ENCODE data around the gene CRACR2B.
A peak's percentile ranks its signal among the peaks of the same experiment; 100 is the strongest.

Gene CRACR2B

DNA sequence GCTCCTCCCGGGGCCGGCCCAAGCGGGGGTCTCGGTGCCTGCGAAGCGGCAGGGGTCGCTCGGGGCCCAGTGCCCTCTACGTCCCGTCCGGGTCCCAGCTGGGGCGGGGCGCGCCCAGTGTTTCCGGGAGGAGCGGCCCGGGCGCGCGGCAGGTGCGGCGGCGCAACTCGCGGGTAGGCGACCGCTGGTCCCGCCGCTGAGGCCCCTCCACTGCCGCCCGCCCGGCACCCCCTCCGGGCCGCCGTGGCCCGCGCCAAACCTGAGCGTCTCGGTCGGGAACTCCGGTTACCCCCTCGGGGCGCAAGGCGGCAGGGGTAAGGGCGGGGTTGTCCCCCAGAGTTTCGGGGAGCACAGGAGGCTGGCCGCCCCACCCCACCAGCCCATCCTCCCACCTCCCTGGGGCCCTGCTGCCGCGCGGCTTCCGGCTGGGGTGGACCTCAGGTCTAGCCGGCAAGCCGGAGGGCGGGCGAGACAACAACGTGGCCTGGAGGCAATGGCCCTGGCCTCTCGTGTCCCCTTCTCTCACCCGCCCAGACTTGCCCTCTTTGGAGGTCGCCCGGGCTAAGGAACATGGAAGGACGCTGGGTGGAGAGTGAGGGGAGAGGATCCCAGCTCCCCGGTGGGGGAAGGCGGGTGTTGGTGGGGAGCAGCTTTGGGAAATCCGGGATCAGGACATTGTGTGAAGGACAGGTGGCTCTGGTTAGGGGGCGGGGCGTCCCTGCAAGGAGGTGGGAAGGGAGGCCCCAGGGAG is 398 bp upstream of the CRACR2B start:
- DNase-seq (ENCODE audit: low spot score): peak; percentile 63

DNA sequence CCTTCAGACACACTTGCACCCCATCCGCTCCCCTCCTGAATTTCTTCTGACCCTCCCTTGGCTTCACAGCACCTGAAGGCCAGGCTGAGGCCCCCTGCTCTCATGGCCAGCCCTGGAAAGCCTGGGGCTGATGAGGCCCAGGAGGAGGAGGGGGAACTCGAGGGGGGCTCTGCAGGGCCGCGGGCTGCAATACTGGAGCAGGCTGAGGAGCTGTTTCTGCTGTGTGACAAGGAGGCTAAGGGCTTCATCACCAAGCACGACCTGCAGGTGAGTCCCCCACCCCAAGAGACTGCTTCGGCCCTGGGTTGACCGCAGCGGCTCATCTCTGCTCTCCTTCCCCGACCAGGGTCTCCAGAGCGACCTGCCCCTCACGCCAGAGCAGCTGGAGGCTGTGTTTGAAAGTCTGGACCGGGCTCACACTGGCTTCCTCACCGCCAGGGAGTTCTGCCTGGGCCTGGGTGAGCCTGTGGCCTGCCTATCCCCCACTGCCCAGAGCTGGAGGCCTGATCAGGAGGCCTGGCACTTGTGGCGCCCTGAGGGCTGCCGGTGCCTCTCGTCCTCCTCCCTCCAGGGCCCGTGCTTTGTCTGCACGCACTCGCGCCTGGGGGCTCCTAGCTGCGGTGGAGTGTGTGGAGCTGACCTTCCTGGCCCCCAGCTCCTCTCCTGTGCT is 922 bp downstream of the CRACR2B start:
- DNase-seq (ENCODE audit: low spot score): no peak

DNA sequence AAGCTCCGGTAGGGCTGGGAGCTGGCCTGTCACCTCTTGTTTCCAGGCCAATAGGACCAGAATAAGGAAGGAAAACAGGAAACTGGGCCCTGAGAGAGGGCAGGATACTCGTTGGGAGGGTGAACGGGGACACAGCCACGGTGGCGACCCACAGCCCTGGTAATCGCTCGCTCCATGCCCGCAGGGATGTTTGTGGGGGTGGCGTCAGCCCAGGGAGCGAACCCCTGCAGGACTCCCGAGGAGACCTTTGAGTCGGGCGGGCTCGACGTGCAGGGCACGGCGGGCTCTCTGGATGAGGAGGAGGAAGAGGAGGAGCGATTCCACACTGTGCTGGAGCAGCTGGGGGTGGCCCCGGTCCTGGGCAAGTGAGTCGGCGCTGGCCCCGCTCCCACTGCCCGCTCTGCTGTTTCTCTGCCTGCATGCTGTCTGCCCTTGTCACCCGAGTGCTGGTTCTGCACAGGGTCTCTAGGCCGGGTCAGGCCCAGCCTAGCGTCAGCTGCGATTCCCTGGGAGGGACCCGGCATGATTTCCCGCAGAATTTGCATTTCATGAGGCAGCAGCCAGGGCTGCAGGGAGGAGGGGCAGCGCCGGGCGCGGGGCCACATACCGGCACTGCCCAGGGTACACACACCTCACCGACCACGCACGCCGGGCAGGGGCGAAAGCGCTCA is 1.6 kb downstream of the CRACR2B start:
- no peak for DNase-seq (ENCODE audit: low spot score)

DNA sequence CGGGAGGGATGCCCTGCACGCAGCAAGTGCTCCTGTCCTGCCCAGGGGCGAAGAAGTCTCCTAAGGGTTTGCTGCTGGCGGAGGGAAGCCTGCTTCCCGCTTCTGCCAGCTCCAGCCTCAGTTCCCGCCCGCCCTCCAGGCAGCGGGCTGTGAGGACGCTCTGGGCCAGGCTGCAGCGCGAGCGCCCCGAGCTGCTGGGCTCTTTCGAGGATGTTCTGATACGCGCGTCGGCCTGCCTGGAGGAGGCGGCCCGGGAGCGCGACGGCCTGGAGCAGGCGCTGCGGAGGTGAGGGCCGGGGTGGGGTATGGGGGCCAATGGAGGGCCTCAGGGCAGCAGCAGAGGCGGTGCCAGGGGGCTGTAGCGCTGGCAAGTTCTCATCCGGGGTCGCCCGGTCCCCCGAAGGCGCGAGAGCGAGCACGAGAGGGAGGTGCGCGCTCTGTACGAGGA is 2.2 kb downstream of the CRACR2B start:
- DNase-seq (ENCODE audit: low spot score): no peak

DNA sequence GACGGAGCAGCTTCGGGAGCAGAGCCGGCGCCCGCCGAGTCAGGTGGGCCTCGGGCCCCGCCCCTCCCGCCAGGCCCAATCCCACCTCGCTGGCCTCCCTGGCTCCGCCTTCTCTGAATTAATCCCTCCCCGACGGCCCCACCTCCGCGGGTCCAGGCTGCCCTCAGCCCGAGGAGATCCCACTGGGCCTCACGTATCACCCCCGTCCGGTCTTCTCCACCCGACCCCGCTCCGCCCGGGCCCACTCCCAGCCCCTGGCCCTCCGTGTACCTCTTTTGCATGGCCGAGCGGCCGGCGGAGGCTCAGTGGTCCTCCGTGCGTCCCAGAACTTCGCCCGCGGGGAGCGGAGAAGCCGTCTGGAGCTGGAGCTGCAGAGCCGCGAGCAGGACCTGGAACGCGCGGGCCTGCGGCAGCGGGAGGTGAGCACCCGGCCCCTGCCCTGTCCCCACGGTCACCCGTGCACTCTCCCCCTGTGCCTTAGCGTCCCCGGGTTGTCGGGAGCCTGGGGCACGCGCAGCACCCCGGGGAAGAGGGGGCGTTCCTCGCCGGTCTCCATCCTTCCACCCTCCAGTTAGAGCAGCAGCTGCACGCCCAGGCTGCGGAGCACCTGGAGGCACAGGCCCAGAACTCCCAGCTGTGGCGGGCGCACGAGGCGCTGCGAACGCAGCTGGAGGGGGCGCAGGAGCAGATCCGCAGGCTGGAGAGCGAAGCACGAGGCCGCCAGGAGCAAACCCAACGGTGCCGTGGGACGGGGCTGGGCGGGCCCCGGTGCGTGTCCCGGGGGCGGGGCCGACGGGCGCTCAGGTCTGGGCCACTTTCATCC is 2.8 kb downstream of the CRACR2B start:
- no peak for DNase-seq (ENCODE audit: low spot score)

DNA sequence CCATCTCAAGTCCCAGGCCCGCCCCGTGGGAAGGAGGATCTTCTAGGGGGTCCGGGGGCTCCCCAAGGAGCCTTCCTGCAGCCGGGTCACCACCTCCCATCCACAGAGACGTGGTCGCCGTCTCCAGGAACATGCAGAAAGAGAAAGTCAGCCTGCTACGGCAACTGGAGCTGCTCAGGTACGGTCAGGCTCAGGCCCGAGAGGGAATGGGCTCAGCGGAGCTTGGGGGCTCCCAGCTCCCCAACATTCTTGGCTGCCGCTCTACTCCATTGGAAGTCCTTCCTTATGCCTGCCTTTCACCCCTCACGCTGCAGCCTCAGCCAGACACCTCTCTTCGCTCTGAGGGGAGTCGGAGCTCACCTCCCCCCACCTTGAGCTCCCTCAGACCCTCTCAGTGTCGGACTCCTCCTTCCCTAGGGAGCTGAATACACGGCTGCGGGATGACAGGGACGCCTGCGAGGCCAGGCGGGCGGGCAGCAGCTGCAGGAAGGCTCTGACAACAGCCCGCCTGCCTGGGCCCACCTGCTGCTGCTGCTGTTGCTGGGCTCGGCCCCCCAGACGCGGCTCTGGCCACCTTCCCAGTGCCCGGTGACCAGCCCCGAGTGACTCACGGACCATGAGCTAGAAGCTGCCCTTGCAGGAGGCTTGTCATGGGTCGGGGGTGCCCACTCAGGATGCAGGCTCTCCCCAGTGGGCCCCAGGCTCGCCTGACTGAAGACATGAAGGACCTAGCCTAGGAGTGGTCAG is 3.6 kb downstream of the CRACR2B start:
- DNase-seq (ENCODE audit: low spot score): no peak

DNA sequence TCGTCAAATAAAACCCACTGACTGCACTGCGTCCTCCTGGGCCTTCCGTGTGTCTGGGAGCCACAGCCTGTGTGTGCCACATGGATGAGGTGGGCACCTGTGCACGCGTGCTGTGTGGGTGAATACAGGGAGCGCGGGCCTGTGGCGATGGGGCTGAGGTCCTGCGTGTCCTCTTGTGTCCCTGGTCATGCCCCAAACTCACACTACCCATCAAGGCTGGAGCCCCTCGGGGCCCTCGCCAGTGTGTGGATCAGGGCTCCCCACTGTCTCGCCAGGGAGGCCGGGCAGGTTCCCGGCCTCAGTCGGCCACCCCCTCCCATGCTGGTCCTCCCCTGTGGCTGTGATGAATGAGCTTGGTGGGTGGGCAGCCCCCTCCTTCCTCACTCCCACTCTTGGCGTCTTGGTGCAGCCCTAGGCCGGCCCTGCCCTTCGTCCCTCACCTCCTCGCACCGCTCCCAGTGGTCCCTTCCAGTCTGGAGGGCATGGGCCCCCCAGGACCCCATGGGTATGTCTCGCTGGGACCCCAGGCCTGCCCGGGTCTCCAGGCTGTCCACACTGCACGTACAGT is 4.3 kb downstream of the CRACR2B start:
- DNase-seq (ENCODE audit: low spot score): no peak

DNA sequence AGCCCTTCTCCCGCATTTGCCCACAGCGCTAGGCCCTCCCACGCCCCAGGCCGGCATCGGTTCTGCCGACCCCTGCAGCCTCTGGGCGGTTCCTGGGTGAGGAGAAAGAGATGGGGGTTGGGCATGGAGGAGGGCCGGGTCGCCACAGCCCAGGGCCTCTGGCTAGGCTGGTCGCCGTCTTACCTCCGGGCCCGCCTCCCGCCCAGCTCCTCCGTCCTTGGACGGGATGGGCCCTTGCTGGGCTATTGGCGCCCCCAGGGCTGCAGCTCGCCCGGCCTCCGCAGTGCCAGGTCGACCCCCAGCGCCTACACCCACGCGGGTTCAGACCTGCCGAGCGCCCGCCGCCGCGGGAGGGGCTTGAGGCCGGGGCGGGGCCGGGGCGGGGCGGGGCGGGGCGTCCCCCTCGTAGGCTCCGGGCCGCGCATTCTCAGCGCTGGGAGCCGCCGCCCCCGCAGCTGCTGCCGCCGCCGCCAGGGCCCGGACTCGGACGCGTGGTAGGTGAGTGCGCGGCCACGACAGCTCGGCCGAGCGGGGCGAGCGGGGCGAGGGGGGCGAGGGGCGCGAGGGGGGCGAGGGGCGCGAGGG is 4.9 kb downstream of the CRACR2B start, which contains the start of gene CD151:
Gene CD151, plus strand, starts transcription at position 424 of the 585 bp plus-strand sequence. CDS start 3,118 bp downstream, outside the sequence.
- DNase-seq (ENCODE audit: low spot score): peak; percentile 66

DNA sequence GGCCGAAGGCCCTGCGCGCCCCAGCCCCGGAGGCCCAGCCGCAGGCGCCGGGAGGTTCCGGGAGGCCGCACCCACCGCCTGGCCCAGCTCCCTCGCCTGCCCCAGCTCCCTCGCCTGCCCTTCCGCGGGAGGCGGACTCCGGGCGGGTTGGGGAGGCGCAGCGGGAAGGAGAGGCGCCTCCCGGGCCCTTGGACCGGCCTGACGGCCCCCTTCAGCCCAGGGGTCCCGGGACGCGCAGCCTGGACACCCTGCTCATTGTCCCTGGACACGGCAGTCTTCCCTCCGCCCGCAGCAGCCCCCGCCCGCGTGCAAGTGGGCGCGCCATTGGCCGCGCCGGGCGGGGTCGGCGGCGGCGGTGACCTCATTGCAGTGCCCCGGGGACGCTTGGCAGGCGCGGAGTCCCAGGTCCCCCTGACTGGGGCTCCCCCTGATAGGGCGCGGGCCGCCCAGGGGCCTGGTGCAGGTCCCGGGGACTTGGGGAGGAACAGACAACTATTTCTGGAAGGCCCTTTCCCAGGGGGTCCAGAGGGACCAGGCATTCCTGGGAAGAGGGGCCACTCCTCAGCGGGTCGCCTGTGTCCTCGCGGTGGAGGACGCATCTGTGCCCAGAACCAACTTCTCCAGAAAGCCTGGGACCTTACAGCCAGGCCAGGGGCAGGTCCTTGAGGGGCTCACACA is 5.5 kb downstream of the CRACR2B start:
- DNase-seq (ENCODE audit: low spot score): peak; percentile 51

DNA sequence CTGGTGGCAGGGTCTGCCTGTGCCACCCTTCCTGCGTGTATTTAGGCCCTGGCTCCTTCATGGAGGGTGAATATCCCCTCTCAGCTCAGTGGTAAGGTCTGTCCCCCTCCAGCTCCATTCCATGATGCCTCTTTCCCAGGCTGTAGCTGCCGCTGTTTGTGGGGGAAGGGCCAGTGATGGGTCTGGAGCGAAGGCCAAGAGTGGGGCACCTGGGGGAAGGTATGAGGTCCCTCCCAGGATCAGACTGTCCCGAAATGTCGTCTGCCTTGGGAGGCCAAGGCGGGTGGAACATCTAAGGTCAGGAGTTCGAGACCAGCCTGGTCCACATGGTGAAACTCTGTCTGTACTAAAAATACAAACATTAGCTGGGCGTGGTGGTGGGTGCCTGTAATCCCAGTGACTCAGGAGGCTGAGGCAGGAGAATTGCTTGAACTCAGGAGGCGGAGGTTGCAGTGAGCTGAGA is 6.2 kb downstream of the CRACR2B start:
- DNase-seq (ENCODE audit: low spot score): no peak

DNA sequence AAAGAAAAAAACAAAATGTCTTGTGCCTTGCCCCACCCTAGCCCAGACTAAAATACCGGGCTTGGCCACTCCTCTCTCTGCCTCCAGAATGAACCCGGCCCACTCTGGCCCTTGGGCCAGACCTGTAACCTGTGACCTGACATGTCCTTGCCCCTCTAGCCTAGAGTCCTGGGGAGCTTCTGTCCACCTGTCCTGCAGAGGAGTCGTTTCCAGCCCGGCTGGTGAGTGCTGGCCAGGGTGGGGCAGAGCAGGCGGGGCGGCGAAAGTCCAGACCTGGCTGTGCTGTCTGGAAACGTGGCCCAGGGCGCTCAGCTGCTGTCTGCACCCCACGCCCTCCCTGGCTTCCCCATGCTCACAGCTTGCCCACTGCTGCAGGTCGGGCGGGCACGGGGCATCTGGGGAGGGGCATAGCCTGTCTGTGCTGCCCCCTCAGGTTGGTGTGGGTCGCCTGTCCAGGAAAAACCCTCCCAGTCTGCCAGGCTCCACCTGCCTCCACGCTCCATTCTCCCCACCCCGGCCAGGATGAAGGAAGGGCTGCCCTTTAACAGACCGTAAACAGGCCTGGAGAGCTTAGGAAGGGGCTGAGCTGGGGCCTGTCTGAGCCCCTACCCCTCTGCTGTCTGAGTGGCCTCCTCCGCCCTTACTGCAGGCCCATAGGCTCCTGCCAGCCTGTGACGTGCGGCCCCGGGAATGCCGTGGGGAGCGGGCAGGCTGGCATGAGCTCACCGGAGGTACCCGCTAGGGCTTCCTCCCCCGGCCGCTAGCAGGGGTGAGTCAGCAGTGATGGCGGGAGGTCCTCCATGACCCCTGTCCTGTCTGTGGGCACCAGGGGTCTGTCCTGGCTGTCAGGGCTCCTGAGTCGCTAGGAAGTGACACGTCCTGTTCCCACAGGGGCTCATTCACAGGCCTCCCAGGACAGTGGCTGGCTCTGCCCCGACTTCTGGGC is 6.9 kb downstream of the CRACR2B start:
- DNase-seq (ENCODE audit: low spot score): no peak

DNA sequence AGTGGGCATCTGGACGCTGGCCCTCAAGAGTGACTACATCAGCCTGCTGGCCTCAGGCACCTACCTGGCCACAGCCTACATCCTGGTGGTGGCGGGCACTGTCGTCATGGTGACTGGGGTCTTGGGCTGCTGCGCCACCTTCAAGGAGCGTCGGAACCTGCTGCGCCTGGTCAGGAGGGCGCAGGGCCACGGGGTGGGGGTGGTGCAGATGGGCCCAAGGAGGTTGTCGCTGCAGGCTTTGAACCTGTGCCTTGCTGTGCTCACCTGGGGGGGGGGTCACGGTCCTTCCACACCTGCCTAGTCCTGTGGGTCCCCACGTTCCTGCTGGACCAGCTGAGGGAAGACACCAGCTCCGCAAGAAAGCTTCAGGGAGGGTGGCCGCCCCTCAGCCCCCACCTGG is 8.6 kb downstream of the CRACR2B start:
- DNase-seq (ENCODE audit: low spot score): no peak

DNA sequence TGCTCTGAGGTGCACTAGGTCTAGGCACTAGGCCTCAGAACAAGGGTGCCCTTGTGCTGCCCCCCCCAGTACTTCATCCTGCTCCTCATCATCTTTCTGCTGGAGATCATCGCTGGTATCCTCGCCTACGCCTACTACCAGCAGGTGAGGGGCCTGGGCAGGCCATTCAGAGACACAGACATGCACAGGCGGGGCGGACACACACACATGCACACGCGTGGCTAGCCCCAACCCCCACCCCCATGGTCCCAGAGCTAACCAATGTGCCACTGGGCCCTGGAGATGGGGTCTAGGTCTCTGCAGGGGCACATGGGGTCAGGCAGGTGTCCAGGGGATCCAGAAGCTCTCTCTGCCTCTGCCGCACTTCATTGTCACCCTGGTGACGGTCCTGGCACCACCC is 9.0 kb downstream of the CRACR2B start:
- no peak for DNase-seq (ENCODE audit: low spot score)

DNA sequence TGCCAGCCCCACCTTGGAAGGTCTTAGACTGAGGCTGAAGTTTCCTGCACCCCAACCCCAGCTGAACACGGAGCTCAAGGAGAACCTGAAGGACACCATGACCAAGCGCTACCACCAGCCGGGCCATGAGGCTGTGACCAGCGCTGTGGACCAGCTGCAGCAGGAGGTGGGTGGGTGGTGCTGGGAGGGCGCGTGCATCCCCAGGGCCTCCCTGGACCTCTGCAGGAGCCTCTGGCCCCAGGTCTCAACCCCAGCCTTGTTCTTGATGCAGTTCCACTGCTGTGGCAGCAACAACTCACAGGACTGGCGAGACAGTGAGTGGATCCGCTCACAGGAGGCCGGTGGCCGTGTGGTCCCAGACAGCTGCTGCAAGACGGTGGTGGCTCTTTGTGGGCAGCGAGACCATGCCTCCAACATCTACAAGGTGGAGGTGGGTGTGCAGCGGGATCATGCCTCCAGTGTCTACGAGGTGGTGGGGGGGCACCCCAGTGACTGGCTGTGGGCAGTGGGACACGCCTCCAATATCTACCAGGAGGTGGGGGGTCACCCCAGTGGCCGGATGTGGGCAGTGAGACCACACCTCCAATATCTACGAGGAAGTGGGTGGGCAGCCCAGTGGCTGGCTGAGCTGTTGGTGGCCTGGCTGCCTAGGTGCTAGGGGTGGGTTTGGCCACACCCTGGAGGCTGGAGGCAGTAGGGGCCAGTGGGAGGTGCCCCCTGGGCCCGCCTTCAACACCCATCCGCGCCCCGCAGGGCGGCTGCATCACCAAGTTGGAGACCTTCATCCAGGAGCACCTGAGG is 9.7 kb downstream of the CRACR2B start:
- DNase-seq (ENCODE audit: low spot score): no peak

DNA sequence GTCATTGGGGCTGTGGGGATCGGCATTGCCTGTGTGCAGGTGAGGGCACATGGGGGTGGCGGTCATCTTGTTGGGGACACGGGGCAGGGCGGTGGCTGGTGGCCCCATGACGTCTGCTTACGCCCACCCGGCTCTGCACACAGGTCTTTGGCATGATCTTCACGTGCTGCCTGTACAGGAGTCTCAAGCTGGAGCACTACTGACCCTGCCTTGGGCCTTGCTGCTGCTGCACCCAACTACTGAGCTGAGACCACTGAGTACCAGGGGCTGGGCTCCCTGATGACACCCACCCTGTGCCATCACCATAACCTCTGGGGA is 10.2 kb downstream of the CRACR2B start:
- no peak for DNase-seq (ENCODE audit: low spot score)

DNA sequence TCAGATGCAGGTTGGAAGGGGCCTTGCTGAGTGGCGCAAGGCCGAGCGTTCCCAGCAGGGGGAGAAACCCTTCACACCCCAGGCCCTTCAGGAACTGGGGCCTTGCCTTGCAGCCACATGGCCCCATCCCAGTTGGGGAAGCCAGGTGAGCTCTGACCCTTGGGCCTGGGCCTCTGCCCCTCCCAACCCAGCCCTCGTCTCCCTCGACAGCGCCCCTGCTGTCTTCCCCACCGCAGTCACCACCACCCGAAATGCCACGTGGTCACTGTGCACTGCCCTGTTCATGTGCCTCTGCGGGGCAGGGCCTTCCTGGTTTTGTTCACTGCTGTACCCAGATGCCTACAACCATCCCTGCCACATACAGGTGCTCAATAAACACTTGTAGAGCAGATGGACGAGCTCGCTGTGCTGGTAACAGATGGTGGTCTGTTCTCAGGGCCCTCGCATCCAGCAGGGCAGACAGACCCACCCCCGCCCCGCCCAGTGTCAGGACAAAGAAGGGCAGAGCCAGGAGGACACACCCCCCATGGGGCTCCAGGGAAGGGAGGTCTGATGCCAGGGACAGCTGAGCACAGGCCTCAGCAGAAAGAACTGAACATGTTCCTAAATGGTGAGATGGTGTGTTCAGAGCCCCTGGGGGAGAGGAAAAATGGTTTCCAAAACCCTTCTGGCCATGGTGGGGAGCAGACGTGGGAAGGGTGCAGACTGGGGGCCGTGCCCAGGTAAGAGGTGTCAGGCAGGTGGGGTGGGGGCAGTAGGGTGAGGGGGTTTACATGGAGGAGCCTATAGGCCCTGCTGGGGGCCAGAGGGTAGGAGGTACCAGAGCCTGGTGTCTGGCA is 10.9 kb downstream of the CRACR2B start:
- no peak for DNase-seq (ENCODE audit: low spot score)

DNA sequence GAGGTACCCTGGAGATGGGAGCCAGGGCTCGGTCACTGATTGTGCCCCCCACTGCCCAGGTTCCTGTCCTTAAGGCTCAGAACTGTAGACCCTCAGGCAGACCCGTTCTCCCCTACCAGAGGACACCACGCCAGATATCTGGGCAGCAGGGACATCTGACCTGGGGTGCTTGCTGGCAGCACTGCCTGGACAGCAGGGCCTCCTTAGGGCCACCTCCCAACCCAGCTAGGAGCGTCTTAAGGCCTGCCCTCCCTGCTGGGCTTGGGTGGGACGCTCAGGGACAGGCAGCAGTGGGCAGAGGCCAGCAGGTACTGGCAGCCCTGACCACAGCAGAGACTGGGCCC is 11.5 kb downstream of the CRACR2B start:
- DNase-seq (ENCODE audit: low spot score): no peak
